CD4-positive, alpha-beta T cell treated with Interleukin-4 for 1 hour (primary cell): ENCODE data around the gene OVOL2.
"Not testable (repeated sequence)": the region's sequence is repeated elsewhere in the genome, so short reads cannot be mapped to it uniquely, and the experiment has no call there.

ENCODE experiments used
- DNase-seq, 2 donors: peaks; one replicate each; pipeline ENCODE4 v3.0.0-alpha.2; 2020 to 2022

OVOL2 gene

DNA sequence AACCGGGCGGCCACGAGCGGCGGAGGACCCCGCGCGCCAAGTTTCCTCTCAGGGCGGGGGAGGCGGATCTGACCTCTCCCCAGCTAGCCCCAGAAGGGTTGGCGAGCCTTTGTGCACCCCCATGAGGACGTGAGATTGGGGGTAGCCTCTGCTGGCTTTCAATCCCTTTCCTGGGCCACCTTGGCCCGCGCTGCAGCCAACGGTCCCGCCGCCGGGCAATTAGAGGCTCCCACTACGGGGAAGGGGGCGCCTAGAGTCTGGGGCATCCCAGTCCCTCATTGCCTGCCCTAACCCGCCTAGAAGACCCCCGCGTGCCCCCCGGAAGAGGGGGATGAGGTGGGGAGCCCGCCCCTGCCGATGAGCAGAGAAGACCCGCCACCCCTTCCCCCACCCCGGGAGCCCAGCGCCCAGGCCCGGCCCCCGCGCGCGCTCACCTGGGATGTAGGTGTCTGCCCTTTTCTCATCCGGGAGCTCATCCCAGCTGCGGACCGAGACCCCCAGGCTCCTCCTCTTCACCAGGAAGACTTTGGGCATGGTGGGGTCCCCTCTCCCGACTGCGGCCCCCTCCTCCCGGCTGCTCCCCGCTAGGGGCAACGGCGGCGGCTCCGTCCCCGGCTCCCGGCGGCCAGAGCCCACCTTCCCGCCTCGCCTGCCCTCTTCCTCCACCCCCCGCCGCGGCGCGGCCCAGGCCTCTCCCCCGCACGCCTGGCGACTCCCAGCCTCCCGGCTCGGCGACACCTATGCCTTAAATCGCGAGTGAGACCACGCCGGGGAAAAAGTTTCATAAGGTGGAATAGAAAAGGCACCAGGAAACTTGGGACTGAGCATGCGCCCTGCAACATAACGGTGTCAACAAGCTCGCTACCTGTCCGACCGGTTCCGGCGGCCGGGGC, at the start of gene OVOL2:
Gene OVOL2 (minus strand): TSS at position 816 of the 893 bp plus-strand sequence. CDS start 282 bp downstream, at position 534.
- DNase-seq: no peak

DNA sequence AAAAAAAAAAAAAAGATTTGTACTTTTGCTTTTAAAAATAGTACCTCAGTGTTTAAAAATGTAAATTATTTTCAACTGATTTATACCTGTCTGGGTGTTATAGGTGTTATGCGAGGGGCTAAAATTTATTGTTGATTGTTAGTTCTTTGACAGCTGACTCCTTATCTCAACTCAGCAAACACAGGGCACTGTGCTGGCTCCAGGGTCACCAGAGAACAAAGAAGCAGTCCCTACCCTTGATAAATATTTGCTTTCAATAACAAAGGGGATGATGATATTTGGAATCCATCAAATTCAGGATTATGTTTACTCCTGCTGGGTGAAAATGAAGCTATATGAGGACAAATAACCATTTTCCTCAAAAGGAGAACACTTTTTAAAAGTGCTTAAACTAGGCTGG, 45.8 kb upstream of the OVOL2 start:
- no peak for DNase-seq

DNA sequence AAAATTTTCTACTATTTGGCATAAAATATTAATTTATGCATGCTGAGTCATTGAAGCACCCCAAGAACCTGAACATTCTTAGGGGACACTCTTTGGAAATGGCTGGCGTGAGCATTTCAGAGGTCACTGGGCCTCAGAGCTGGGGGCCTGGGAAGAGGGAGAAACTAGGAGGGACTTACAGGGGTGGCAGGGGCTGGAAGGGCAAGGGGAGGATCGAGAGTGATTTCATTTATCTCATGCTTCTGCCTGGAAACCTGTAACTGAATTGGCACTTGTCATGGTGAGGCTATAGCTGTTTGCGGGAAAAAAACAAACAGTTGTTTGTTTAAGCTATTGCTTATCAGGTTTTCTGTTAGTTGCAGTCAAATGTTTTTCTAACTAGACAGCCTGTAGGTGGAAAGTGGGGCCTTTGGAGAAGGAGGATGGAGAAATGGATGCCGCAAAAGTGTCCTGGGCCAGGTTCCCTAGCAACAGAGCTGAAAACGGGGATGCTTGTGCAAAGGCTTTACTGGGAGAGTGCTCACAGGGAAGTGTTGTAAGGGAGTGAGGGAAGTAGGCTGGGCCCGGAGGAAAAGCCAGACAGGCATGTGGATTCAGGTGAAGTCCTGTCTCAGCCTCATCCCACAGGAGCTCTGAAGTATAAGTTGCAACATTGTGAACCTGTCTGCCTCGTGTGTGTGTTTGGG, 43.6 kb upstream of the OVOL2 start:
- DNase-seq: no peak

DNA sequence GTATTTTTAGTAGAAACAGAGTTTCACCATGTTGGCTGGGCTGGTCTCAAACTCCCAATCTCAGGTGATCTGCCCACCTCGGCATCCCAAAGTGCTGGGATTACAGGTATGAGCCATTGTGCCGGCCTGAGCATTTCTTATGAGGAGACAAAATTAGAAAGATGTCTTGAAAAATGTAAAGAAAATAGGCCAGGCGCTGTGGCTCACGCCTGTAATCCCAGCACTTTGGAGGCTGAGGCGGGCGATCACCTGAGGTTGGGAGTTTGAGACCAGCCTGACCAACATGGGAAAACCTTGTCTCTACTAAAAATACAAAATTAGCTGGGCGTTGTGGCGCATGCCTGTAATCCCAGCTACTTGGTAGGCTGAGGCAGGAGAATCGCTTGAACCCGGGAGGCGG, 42.9 kb upstream of the OVOL2 start:
- DNase-seq: not testable (repeated sequence)

DNA sequence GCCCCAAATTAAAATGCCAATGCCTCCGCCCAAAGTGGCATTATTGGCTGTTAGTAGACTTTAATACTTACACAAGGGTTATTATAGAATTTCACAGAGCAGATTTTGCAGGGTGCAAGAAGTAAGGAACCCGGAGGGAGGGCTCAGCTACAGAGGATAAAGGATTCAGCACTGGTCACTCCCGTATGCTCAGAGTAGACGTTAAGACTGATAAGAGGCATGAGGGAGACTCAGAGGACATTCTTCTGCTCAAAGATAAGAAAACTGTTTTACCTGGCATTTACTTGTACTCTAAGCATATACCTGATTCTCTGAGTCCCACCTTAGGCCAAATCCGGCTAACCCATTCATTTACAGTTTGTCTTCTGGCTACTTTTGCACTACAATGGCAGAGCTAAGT, 36.5 kb upstream of the OVOL2 start:
- DNase-seq: no peak

DNA sequence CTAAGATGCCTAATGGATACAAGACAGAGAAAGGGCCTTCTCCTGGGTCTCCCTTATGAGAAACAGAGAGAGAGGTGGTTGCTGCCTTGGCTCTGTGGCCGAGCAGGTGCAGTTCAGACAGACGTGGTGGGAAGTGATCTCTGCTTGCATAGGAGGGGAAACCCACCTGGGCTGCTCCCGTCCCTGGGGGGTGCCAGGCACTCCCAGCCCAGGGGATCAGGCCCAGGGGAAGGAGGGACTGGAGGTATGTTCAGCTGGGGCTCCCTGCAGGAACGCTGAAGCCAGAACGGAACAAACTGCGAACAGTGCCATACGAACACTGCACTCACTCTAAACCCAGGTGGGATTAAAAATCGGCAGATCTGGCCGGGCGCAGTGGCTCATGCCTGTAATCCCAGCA, 35.7 kb upstream of the OVOL2 start:
- no peak for DNase-seq

DNA sequence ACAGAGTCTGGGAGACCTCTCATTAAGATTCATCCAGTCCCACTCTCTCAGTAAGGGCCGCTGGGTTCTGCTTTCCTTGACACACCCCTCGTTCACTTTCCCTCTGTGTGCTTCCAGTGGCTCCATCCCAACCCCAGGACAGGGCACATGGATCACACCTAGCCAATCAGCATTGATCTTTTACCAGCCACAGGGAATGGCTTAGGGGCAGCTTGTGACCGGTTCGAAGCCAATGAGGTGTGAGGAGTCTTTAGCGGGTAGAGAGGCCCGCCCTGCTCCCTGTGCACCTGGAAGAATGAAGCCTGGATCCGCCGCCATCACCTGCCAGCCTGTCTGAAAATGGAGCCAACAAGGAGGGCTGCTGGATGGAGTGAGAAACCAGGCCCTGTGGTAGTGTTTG, 35.2 kb upstream of the OVOL2 start:
- no peak for DNase-seq

DNA sequence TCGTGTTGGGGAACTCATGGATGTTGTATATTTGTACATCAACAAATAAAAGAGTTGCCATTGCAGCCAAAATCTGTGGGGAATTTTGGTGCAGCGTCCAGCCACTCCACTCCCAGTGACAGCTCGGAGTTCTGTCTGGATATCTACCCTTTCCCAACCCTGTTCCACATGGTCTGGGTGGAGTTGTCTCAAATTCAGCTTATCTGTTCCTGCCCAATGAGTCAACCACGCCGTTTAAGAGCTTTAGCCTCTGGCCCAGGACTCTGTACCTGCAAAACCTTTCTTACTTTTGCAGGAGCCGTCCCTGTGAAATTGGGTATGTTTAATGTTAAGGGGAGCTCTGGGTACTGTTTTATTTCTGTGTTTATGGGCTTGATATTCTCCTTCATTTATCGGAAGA, 33.9 kb upstream of the OVOL2 start:
- DNase-seq: no peak

DNA sequence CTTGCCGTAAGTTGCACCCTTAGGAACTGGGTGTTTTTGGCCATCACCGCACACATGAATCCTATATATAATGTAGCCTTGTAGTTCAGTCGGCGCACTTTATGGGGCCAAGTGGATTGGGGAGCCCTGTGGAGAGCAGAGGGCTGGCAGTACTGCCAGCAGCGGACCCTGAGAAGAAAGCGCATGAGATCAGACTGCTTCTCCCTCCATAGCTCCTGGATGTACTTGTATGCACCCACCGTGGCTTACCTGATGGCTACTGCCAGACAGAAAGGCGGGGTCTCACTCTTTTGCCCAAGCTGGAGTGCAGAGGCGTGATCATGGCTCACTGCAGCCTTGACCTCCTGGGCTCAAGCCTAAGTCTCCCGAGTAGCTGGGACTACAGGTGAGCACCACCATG, 32.8 kb upstream of the OVOL2 start:
- no peak for DNase-seq

DNA sequence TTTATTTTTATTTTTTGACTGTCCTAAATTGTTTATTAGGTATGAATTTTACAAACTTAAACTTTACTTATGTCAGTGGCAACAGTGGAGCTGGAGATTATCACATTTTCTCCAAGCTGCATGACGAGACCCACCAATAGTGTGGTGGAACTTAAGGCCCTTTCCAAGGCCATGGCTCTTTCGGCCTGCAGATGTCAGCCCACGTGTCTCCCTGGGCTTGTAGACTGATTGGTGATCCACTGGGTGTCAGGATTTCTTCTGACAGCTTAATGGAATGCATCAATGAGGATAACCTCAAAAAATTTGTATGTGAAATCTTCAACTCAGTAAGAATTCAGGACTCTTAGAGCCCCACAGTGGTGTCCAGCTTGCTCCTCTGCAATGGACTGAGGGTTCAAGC, 32.3 kb upstream of the OVOL2 start:
- no peak for DNase-seq

DNA sequence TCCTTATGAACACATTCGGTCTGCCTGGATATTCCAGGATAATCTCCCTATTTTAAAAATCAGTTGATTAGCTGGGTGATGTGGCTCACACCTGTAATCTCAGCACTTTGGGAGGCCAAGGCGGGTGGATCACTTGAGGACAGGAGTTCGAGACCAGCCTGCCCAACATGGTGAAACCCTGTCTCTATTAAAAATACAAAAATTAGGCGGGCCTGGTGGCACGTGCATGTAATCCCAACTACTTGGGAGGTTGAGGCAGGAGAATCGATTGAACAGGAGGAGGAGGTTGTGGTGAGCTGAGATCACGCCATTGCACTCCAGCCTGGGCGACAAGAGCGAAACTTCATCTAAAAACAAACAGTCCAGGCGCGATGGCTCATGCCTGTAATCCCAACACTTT, 31.1 kb upstream of the OVOL2 start:
- not testable (repeated sequence) for DNase-seq

DNA sequence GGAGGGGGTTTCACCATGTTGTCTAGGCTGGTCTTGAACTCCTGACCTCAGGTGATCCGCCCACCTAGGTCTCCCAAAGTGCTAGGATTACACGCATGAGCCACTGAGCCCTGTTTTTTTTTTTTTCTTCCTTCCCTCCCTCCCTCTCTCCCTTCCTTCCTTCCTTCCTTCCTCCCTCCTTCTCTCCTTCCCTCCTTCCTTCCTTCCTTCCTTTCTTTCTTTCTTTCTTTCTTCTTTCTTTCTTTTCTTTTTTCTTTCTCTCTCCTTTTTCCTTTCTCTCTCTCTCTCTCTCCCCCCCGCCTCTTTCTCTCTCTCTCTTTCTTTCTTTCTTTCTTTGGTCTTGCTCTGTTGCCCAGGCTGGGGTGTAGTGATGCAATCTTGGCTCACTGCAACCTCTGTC, 30.6 kb upstream of the OVOL2 start:
- DNase-seq: not testable (repeated sequence)

DNA sequence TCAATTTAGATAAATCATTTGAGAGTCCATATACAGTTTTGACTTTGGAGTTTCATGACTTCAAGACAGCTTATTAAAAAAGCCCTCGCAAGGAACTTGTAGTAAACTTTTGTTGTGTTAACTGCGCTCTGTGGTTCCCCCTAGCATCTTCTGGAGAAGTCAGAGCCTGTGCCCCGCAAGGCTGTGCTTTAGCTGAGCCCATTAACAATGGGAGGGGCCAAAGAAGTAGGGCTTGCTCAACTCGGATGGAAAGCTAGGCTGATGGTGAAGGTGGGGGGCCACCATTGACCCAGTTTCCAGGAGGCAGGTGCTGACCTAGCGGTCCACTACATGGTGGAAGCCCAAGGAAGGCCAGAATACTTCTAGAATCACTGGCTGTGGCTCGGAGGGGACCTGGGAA, 29.3 kb upstream of the OVOL2 start:
- no peak for DNase-seq

DNA sequence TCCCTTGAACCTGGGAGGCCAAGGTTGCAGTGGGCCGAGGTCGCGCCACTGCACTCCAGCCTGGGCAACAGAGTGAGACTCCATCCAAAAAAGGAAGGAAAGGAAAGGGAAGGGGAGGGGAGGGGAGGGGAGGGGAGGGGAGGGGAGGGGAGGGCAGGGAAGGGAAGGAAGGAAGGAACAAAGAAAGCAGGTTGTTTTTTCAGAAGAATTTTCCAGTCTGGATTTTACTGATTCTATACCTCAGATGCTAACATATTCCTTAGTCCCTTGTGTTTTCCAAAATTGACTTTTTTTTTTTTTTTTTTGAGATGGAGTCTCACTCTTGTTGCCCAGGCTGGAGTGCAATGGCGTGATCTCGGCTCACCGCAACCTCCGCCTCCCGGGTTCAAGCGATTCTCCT, 23.1 kb upstream of the OVOL2 start:
- DNase-seq: not testable (repeated sequence)

DNA sequence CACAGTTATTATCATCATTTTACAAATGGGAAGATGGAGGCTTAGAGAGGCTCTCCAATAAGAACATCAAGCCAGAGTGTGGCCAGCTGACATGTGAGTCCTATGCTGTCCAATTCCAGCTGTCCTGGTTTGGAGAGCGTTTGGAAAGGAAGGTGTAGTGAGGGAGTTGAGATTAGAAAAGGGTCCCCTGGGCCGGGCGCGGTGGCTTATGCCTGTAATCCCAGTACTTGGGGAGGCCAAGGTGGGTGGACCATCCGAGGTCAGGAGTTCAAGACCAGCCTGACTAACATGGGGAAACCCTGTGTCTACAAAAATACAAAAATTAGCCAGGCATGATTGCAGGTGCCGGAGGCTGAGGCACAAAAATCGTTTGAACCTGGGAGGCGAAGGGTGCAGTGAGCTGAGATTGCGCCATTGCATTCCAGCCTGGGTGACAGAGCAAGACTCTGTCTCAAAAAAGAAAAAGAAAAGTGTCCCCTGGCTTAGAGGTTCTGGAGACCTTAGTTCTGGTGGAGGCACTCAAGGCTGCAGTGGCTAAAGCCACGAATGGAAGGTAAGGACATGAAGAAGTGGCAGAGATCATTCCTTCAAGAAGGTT, 22.1 kb upstream of the OVOL2 start:
- no peak for DNase-seq

DNA sequence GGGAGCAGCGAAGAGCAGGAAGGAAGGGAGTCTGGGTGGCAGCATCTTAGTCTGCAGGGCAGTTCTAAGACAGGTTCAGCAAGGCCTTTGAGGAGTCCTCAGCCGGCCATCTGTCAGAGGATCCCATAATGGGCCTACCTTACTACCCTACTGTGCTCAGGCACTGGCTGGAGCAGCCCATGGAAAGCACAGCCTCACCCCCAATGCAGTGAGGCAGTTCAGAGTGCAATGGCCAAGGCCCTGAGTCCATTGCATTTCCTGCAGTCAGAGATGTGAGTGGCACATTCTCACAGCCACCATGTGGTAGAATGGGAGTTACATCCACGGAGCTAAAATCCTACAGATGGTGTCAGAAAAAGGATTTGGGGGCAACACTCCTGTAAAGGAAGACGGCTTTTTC, 19.4 kb upstream of the OVOL2 start:
- DNase-seq: no peak

DNA sequence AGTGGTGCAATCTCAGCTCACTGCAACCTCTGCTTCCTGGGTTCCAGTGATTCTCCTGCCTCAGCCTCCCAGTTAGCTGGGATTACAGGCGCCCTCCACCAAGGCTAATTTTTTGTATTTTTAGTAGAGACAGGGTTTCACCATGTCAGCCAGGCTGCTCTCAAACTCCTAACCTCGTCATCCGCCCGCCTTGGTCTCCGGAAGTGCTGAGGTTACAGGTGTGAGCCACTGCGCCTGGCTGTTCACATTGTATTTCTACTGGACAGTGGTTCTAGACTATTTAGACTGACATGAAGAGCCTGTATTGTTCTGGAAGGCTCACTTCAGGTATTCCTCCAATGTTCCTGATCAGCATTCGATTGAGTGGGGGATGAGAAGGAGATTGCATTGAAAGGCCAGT, 14.8 kb upstream of the OVOL2 start:
- no peak for DNase-seq

DNA sequence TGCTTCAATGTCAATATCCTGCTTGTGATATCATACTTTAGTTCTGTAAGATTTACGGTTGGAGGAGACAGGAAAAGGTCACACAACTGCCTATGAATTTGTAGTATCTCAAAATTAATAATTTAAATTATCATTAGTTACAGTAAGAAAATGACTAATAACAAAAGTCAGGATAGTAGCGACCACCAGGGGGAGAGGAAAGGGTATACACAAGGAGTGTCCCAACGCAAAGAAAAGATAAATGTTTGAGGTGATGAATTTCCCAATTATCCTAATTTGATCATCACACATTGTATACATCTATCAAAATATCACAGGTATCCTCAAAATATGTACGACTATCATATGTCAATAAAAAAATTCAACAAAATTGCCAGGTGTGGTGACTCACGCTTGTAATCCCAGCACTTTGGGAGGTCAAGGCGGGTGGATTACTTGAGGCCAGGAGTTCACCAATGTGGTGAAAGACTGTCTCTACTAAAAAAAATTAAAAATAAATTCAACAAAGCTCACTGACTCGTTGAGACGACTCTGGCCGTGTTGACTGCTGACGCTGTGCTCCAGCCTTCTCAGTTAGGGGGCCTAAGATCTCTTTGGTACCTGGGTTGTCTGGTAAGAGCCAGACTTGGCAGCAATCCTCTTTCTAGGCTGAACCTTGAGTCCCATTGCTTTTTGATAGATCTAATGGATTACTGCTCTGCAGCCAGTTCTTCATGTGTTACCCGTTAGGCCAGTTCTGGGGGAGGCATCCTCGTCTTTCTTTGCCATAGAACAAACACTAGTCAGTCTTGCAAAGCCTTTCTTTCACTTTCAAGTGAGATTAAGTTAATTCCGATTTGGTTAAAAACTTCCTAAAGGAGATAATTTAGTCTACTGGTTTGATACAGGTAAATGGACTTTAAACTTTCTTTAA, 9.0 kb upstream of the OVOL2 start:
- no peak for DNase-seq

DNA sequence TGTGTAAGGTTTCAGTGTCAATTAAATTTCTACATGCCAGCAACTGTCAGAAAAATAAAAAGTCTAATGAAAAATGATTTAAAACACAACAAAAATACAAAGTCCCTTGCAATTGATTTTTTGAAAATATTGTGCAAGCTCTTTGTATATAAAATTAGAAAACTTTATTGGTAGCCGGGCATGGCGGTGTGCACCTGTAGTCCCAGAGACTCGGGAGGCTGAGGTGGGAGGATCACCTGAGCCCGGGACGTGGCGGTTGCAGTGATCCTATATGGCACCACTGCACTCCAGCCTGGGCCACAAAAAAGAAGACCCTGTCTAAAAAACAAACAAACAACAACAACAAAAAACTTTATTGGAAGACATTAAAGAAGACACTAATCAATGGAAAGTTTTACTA, 6.0 kb upstream of the OVOL2 start:
- no peak for DNase-seq

DNA sequence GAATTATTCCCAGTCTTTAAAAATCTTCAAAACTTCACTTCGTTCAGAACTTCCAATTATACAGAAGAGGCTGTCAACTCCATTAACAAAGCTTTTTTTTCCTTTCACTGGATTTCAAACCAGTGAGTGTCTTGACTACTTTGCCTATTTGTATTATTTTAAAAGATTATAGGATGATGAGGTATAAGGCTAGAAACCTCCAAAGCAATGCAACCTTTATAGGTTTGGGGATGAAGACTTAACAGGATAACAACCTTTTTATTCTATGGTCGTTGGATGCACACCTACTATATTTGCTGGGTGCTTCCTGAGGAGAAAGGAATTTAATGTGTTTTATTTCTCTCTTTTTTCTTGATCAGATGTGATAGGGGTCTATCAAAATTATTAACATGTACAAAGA, 1.9 kb upstream of the OVOL2 start:
- DNase-seq: no peak

DNA sequence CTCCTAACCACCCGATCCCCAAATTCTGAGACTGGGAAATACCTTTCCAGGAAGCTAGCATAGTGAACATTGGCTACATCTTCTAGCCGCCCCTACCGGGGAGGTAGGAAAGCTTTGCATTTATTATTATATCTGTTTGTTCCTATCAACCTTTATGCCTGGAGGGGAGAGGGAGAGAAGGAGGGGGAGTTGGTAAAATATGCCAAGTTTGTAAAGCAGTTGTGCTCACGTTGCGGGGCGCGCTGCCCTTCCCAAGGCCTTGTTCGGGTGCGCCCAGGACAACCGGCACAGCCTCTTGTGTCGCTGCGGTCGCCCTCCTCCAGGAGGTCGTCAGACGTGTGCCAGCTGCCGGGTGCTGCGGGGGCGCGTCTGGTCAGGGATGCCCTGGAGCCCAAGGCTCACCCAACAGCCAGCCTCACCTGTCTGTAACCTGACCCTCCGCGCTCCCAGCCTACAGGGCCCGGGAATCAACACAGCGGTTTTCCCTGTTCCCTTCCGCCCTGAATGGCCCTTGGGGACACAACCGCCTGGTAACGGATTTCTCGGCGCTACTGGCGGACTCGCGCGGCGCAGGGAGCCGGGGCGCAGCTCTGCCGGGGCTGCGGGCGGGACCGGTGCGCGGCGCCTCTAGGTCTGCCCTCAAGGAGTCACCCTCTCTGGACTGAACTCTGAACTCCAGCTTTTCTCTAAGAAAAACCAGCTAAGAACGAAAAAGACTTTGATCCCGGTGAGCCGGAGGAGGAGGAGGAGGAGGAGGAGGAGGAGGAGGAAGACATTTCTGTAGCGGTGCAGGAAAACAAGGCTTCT, 1.1 kb upstream of the OVOL2 start:
- no peak for DNase-seq

DNA sequence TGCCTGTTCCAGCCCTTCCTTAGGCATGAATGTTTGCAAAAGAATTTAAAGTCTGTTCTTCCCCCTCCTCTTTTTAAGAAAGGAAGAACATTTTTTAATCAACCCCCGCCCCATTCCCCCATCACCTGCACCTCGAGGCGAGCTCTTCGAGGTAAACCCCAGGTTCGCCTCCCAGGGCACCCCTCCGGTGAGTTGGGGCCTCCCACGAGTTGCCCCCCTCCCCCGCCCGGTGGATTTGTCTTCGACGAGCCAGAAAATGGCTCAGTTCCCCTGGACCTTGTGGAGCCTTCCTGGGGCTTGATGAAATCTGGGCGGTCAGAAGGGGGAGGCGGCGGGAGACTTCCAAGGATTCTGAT, 256 bp upstream of the OVOL2 start:
- DNase-seq: no peak
